ENCODE measurements around the gene CREB5. TPM values are rescaled to one million over a fixed set of nuclear protein-coding genes. Genes with fewer than 3 reads are reported as not detected.

Gene CREB5
- total RNA-seq, 4 donors from 2014 or later, result 11.9 to 25.3 (median 14.4) TPM

DNA sequence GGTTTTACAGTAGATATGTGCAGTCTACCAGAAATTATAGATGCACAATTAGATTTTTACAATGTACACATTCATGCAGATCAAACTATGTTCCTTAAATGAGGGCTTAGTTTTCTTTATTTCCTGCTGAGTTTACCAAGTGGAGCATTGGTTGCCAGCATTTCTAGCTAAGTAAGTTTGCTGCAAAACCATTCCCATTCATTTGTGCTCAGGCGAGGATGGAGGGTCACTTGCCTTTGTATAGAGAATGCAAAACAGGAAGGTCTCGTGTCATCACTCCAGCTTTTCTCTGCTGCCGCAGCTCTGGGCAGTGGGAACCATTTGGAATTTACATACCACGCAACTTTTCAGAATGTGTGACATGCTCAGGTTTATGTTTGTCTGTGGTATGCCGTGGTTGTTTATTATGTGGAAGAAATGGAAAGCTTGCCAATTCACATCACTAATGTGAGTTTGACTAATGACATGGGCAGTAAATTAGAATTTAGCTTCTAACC lies 347.2 kb downstream of the CREB5 start:
- TF ChIP-seq, protein P1, sequence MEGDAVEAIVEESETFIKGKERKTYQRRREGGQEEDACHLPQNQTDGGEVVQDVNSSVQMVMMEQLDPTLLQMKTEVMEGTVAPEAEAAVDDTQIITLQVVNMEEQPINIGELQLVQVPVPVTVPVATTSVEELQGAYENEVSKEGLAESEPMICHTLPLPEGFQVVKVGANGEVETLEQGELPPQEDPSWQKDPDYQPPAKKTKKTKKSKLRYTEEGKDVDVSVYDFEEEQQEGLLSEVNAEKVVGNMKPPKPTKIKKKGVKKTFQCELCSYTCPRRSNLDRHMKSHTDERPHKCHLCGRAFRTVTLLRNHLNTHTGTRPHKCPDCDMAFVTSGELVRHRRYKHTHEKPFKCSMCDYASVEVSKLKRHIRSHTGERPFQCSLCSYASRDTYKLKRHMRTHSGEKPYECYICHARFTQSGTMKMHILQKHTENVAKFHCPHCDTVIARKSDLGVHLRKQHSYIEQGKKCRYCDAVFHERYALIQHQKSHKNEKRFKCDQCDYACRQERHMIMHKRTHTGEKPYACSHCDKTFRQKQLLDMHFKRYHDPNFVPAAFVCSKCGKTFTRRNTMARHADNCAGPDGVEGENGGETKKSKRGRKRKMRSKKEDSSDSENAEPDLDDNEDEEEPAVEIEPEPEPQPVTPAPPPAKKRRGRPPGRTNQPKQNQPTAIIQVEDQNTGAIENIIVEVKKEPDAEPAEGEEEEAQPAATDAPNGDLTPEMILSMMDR (IDR thresholded peaks at IDR 0.05; ENCODE audit: low read depth), result no peak

DNA sequence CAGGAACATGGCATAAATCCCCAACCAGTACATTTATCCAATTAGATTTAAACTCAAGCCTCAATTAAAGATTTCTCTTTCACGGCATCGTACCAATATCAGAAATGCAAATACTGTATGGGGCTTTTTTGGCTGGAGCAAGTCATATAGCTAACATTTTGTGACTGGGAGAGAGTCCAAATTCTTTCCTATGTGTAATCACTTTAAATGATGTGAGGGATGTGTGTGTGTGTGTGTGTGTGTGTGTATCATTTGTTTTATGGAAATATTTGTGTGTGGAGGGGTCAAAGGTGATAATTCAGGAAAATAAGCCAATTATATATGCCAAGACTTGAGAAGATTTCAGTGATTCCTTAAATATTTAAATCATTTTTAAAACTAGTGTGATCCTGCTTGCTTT lies 349.2 kb downstream of the CREB5 start:
- TF ChIP-seq, protein P1 (IDR thresholded peaks at IDR 0.05; ENCODE audit: low read depth), result no peak

DNA sequence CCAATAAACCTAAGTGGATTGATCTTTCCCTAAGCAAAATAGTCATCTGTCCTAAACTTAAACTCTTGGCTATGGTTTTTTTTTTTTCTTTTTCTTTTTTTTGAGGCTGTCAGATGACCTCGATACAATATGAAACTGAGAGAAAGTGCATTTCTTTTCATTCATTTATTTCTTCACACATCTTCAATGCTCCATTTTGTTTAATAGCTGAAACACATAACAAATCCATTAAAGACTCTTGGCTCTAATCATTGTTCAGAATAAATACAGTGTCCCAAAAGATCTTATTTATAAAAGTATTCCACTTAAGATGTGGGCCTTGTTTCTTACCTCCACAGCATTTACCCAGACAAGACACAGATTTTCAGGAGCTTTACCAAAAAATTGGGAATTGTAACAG lies 350.3 kb downstream of the CREB5 start:
- TF ChIP-seq, protein P1 (IDR thresholded peaks at IDR 0.05; ENCODE audit: low read depth), result no peak

GRCh38 chr7:28766359-28766758 lies 354.0 kb downstream of the CREB5 start:
- TF ChIP-seq, protein P1 (IDR thresholded peaks at IDR 0.05; ENCODE audit: low read depth), result no peak

DNA sequence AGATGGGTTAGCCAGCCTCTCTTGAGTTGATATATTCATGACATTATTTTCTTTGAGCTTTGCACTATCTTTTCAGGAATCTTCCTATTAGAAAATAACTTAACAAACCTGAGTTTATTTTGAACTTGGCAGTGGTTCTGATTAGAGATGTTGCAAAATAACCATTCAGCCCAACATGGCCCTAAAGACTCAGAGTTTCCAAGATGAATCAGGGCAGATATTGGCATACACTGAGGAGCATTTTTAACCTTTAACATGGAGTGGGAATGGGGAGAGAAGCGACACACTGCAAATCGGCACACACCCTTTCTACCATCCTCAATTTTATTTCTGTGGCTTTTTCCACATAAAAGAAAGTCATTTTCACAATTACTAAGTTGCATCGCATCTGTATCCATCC lies 355.0 kb downstream of the CREB5 start:
- TF ChIP-seq, protein P1 (IDR thresholded peaks at IDR 0.05; ENCODE audit: low read depth), result no peak

- TF ChIP-seq, protein P1 (IDR thresholded peaks at IDR 0.05; ENCODE audit: low read depth), result no peak
These were observed 356.3 kb downstream of the CREB5 start for GRCh38 chr7:28768577-28769147.

DNA sequence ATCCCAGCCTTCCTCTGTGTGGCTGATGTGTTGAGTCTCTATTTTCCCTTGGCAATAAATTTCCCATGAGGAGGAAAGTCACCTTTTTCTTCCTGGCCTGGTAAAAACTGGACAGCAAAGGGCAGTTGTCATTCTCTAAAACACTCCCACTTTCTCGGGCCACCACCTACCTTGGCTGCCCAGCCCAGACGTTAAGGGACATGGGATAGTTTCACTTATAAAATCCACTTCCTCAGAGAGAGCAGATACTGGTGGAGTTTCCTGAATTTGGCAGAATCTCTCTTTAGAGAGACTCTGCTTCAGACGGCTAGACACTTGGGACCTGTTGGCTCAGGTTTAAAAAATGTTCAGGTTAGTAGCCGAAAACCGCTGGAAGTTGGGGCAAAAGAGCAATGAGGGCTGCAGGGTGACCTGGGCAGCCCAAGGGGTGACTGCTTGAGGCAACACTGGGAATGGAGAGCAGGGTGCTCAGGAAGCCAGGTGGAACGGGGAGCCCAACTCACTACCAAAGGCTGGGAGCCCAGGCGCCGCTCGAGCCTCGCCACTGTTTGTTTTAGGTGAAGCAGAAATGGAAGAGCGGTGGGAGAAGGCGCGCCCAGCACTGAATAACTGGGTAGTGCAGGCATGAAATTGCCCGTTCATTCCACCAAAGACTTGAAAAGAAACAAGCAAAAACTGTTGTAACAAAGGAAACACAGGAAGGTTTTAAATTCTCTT lies 359.7 kb downstream of the CREB5 start:
- TF ChIP-seq, protein P1 (IDR thresholded peaks at IDR 0.05; ENCODE audit: low read depth), result no peak

All from subcutaneous adipose tissue (tissue), 4 donors.